T-helper 1 cell treated with Interleukin-12 subunit alpha and Interleukin-12 subunit beta and Interleukin-4 antibody, amounts not matched to agents 30 μg/mL and 1 μg/mL, for 36 hours (primary cell): ENCODE measurements around the gene MRPS27.

Experiments
- H3K27ac Mint-ChIP-seq: one replicate; pipeline ENCODE4 v1.8.0; 2021; ENCODE audit warnings: mild to moderate bottlenecking, mixed read lengths
- H3K27me3 Mint-ChIP-seq: one replicate; pipeline ENCODE4 v1.8.0; 2021; ENCODE audit warnings: low read depth, mixed read lengths
- H3K36me3 Mint-ChIP-seq: one replicate; pipeline ENCODE4 v1.8.0; 2021; ENCODE audit warnings: low read depth, mixed read lengths
- H3K4me1 Mint-ChIP-seq: one replicate; pipeline ENCODE4 v1.8.0; 2021; ENCODE audit warnings: low read depth, mixed read lengths
- H3K4me3 Mint-ChIP-seq: one replicate; pipeline ENCODE4 v1.8.0; 2021; ENCODE audit warnings: mild to moderate bottlenecking, moderate library complexity, mixed read lengths
- H3K9me3 Mint-ChIP-seq: one replicate; pipeline ENCODE4 v1.8.0; 2021; ENCODE audit warnings: mixed read lengths

The MRPS27 gene

DNA sequence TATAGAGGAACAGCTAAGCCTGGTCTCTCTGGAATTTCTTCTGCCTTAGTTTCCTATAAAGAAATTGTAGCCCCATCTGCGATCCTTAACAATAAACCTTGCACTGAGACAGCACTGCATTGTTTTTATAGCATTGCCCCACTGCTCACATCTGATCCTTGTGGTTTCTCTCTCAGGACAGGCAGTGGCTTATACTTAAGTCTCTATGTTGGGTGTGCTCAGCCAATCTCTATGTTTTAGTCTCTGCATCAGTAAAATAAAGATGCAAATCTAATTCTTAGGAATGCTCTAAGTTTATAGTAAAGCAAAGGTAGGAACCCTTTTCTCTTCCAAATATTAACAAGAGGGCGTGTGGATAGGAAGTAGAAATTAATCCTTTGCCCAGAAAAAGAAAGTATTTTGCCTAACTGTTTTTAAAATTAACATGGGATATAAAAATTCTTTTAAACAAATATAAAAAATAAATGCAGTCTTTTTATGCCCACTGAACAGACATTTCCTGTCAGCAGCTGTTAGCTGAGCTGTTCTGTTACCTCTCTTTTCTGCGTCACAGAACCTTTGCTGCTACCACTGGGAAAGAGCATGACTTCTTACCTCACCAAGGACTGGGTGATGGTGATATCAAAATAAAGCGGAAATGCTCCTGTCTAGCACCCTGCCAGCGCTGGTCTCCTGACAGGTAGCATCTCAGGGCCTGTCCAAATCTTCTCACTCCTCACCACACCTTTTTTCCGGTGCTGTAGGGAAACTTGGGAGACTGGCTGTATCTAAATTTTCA lies 29.5 kb downstream of the MRPS27 start:
- H3K36me3 Mint-ChIP-seq, result peaks cover 16% of the 10 kb centered on the region
- H3K4me3 Mint-ChIP-seq, result no peak overlapping the region
- no peaks in the 10 kb centered on the region for H3K4me1 Mint-ChIP-seq
- H3K27me3 Mint-ChIP-seq, result no peaks in the 10 kb centered on the region
- H3K9me3 Mint-ChIP-seq, result no peaks in the 10 kb centered on the region
- no peak overlapping the region for H3K27ac Mint-ChIP-seq

DNA sequence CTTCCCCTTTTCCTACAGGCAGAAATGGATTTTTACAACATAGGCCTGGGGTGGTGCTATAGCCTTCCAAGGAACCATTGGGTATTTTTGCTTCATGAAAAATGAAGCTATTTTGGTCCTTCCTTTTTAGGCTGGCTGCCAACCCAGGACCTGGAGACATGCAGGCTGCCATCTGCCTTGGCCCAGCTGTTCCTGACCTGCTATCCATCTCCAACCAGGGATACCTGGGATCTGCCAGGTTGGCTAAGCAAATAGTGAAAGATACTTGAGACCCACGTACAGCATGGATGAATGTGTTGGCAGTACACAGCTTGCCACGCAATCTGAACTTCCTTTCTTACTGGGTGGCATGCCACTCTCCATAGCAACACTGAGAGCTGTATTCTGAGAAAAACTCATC lies 31.1 kb downstream of the MRPS27 start:
- Mint-ChIP-seq H3K36me3 (peaks cover 11% of the 10 kb centered on the region), H3K4me1 (no peaks in the 10 kb centered on the region), H3K9me3 (no peaks in the 10 kb centered on the region), H3K4me3 (no peak overlapping the region), H3K27ac (no peak overlapping the region), H3K27me3 (no peaks in the 10 kb centered on the region)

DNA sequence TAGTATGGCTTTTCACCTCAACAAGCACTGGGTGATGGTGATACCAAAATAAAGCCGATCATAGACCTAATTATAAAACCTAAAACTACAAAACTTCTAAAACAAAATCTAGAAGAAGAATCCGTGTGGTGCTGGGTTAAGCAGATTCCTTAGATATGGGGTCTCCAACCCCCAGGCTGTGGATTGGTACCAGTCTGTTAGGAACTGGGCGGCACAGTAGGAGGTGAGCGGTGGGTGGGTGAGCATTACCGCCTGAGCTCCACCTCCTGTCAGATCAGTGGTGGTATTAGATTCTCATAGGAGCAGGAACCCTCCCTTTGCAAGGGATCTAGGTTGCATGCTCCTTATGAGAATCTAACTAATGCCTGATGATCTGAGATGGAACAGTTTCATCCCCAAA lies 33.2 kb downstream of the MRPS27 start:
- H3K27ac Mint-ChIP-seq, result no peak overlapping the region
- no peaks in the 10 kb centered on the region for H3K27me3 Mint-ChIP-seq
- peaks cover 3% of the 10 kb centered on the region for H3K4me1 Mint-ChIP-seq
- no peaks in the 10 kb centered on the region for H3K9me3 Mint-ChIP-seq
- peaks cover 11% of the 10 kb centered on the region for H3K36me3 Mint-ChIP-seq
- no peak overlapping the region for H3K4me3 Mint-ChIP-seq

DNA sequence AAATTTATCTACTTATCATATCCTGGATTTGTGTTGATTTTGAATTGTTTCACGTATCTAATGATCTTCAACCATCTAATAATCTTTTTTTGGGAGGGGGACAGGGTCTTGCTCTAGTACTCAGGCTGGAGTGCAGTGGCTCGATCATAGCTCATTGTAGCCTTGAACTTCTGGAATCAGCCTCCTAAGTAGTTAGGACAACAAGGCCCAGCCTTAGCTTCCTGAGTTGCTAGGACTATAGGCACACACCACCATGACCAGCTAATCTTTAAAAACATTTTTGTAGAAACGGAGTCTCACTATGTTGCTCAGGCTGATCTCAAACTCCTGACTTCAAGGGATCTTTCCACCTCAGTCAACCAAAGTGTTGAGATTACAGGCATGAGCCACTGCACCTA lies 34.6 kb downstream of the MRPS27 start:
- Mint-ChIP-seq H3K36me3 (peaks cover 15% of the 10 kb centered on the region), H3K4me1 (peaks cover 3% of the 10 kb centered on the region), H3K4me3 (no peak overlapping the region), H3K9me3 (no peaks in the 10 kb centered on the region), H3K27ac (no peak overlapping the region), H3K27me3 (no peaks in the 10 kb centered on the region)

DNA sequence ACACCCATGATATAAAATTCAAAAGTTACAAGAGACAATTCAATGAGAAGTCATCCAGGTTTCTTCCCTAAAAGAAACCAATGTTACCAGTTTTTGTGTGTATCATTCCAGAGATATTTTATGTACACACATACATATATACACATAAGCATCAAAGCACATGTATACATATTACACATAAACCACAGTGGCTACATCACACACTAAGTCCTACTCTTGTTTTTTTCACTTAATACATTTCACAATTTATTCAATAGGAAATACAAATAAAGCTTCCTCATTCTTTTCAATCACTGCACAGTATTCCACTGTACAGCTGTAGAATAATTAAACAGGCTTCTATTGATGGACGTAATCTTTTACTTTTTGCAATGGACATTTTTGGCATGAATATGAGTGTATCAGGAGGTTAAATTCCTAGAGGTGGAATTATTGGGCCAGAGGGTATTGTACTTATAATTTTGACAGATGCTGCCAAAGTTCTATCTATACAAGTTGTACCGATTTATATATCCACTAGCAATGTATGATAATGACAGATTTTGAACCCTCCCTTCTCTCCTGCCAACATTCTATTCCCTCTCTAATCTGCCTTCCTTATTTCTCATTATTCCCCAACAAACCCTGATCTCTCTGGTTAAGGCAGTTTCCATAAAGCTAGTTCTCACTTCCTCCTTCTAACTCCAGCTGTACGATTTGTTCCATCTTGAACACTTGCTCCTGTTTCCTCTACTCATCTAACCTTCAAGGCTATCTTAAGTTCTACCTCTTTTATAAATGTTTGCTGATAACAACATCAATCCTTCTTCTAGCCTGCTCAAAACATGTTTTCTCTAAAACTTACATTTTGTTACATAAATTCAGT lies 35.2 kb downstream of the MRPS27 start:
- no peak overlapping the region for H3K4me3 Mint-ChIP-seq

DNA sequence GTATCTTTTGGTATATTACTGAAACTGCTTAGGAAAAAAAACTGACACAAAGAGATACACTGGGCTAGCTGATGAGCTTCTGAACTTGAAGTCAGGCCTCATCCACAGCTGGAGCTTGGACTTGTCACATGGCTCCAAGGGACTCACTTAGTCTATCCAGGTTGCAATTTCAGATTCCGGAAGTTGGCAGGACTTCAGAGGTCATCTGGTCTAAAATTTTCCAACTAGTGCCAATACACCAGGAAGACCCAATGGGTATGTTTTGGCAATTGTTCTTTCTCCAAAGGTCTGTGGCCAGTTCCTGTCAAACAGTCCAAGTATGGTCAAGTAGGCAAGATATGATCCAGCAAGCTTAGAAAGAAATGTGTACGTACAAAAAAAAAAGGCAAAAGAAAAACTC lies 36.7 kb downstream of the MRPS27 start:
- no peak overlapping the region for H3K27ac Mint-ChIP-seq
- peaks cover 3% of the 10 kb centered on the region for H3K4me1 Mint-ChIP-seq
- H3K4me3 Mint-ChIP-seq, result no peak overlapping the region
- H3K27me3 Mint-ChIP-seq, result no peaks in the 10 kb centered on the region
- H3K9me3 Mint-ChIP-seq, result no peaks in the 10 kb centered on the region
- peaks cover 16% of the 10 kb centered on the region for H3K36me3 Mint-ChIP-seq

More for the DNA sequence above, 35.2 kb downstream of the MRPS27 start:
- Mint-ChIP-seq H3K27me3 (no peaks in the 10 kb centered on the region), H3K36me3 (peaks cover 15% of the 10 kb centered on the region), H3K4me1 (peaks cover 3% of the 10 kb centered on the region), H3K27ac (no peak overlapping the region), H3K9me3 (no peaks in the 10 kb centered on the region)

DNA sequence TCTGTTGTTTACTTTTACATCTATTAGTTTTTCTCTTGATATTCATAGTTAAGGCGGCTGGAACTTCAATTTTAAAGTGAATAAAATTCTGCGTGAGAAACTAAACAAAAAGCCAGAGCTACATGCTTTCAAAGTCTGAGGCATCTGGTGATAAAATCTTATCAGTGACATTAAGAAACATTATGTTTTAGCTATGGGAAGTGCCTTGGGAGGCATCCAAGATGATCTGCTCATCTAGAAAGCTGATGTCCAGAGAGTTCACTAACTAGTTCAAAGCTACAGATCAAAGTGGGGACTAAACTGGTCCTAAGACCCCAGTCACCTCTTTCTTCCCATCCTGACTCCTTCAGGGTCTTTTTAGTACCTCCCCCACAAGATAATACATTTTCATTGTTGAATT lies 37.2 kb downstream of the MRPS27 start:
- H3K9me3 Mint-ChIP-seq, result no peaks in the 10 kb centered on the region
- no peak overlapping the region for H3K27ac Mint-ChIP-seq
- H3K4me3 Mint-ChIP-seq, result no peak overlapping the region
- H3K36me3 Mint-ChIP-seq, result peaks cover 15% of the 10 kb centered on the region
- H3K4me1 Mint-ChIP-seq, result peaks cover 3% of the 10 kb centered on the region
- no peaks in the 10 kb centered on the region for H3K27me3 Mint-ChIP-seq

DNA sequence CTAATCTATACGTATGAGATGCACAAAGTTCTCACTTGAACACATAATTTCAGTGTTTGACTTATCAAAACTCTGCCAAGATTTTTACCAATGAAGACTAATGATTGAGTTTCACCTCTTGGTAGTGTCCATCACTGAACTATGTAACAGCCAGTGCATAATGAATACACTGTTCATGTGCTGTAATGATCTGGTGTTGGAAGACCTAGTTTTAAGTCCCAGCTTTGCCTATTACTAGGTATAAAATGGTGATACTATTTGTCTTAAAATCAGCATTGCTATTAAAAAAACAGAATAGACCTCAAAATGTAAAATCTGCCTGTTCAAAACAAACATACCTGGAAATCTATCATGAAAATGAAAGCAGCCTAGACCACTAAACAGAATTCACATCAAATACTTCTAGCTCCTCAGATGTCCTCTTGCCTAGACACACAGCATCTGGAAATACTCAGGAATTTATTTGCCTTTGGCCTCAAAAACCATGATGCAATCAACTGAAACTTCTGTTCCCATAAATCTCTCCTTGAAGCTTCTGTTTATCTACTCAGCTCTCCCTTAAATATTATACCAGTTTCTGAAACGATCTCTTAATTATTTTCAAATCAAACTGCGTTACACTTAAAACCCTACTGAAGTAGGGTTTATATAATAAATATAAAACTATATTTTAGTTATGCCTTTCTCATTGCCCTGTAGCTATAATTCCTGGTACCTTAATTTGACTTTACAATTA lies 38.1 kb downstream of the MRPS27 start:
- no peaks in the 10 kb centered on the region for H3K9me3 Mint-ChIP-seq
- no peak overlapping the region for H3K4me3 Mint-ChIP-seq
- peaks cover 3% of the 10 kb centered on the region for H3K4me1 Mint-ChIP-seq
- H3K36me3 Mint-ChIP-seq, result peaks cover 11% of the 10 kb centered on the region
- no peaks in the 10 kb centered on the region for H3K27me3 Mint-ChIP-seq
- H3K27ac Mint-ChIP-seq, result no peak overlapping the region

DNA sequence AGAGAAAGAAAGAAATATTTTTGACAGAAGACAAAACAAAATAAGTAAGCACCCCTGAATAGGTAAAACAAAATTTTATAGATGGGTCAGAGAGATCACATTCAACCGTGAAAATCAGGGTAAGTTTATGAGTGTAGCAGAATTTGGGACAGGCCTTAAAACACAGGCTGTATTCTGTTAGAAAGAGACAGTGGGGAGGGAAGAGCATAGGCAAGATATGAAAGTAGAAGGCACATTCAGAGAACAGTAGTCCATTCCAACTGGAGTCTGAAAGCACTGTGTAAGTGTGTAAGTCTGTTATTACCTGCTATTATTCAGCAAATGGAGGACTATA lies 38.6 kb downstream of the MRPS27 start:
- no peak overlapping the region for H3K27ac Mint-ChIP-seq
- no peak overlapping the region for H3K4me3 Mint-ChIP-seq
- peaks cover 3% of the 10 kb centered on the region for H3K4me1 Mint-ChIP-seq
- H3K36me3 Mint-ChIP-seq, result peaks cover 12% of the 10 kb centered on the region
- H3K27me3 Mint-ChIP-seq, result no peaks in the 10 kb centered on the region
- H3K9me3 Mint-ChIP-seq, result no peaks in the 10 kb centered on the region

DNA sequence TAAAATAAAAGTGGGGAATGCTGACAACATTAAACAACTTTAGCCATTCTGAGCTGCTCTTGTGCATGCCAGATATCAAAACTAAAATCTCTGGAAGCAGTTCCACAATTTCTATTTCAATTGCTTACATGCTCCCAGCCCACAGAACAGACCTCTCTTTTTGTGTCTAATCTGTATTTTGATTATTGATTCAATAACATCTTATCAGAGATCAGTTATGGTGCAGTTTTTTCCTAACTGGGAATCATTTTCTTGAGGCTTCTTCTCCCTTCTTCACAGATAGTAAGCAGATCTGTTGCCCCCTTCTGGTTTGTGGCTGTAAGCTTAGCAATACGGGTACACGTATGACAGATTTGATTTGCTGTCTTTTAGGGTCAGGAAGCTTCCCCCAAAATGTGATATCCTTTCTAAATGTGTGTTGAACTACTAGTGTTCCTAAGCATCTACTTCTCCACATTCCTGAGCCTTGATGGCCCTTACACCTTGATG lies 39.4 kb downstream of the MRPS27 start:
- H3K27me3 Mint-ChIP-seq, result no peaks in the 10 kb centered on the region
- H3K4me1 Mint-ChIP-seq, result peaks cover 3% of the 10 kb centered on the region
- no peak overlapping the region for H3K27ac Mint-ChIP-seq
- peaks cover 16% of the 10 kb centered on the region for H3K36me3 Mint-ChIP-seq
- no peaks in the 10 kb centered on the region for H3K9me3 Mint-ChIP-seq
- no peak overlapping the region for H3K4me3 Mint-ChIP-seq

DNA sequence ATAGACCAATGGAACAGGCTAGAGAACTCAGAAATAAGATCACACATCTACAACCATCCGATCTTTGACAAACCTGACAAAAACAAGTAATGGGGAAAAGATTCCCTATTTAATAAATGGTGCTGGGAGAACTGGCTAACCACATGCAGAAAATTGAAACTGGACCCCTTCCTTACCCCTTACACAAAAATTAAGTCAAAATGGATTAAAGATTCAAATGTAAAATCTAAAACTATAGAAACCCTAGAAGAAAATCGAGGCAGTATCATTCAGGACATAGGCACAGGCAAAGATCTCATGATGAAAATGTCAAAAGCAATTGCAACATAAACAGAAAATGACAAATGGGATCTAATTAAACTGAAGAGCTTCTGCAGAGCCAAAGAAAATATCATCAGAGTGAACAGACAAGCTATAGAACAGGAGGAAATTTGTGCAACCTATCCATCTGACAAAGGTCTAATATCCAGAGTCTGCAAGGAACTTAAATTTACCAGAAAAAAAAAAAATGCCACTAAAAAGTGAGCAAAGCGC lies 43.8 kb downstream of the MRPS27 start:
- Mint-ChIP-seq H3K4me3 (no peak overlapping the region), H3K27me3 (no peaks in the 10 kb centered on the region), H3K4me1 (no peaks in the 10 kb centered on the region), H3K27ac (no peak overlapping the region), H3K36me3 (peaks cover 11% of the 10 kb centered on the region), H3K9me3 (no peaks in the 10 kb centered on the region)

DNA sequence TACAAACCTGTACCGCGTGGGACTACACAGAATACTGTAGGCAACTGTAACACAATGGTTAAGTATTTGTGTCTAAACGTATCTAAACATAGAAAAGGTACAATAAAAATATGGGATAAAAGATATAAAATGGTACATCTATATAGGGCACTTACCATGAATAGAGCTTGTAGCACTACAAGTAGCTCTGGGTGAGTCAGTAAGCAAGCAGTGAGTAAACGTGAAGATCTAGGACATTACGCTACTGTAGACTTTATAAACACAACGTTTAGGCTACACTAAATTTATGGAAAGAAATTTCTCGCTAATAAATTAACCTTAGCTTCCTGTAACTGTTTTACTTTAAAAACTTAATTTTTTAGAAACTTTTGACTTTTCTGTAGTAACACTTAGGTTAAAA lies 46.5 kb downstream of the MRPS27 start:
- Mint-ChIP-seq H3K36me3 (peaks cover 6% of the 10 kb centered on the region), H3K4me3 (no peak overlapping the region), H3K27me3 (no peaks in the 10 kb centered on the region), H3K4me1 (peaks cover 2% of the 10 kb centered on the region), H3K9me3 (no peaks in the 10 kb centered on the region), H3K27ac (no peak overlapping the region)

DNA sequence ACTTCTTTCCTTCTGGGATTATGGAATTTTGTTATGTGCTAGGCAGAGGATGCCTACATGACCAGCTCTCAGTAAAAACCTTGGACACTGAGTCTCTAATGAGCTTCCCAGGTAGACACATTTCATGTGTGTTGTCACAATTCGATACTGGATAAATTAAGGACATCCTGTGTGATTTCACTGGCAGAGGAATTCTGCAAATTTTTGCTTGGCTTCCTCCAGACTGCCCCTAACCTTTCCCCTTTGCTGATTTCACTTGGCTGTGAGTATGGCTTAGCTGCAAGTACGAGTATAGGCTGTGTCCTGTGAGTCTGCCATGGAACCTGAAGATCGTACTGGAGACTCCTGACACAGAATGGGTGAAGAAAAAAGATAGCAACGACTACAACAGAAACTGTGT lies 47.6 kb downstream of the MRPS27 start:
- Mint-ChIP-seq H3K27me3 (no peaks in the 10 kb centered on the region), H3K27ac (no peak overlapping the region)

DNA sequence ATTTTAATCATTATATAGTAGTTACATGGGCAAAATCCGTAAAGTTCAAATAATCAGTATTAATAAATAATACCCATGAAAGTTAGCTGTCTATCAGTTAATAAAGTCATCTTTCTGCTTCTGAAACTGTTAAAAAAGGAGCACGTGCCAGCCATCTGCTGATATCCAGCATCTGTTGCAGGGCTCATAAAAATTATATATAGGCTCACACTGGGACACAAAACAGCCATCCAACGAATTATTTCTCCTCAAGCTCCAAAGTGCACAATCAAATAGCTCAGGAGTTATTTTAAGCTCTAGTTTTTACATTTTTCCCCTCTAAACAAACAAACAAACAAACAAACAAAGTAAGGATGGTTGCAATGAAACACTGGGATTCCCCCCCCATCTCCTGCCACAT lies 48.3 kb downstream of the MRPS27 start:
- Mint-ChIP-seq H3K4me1 (peaks cover 2% of the 10 kb centered on the region), H3K4me3 (no peak overlapping the region), H3K9me3 (no peaks in the 10 kb centered on the region), H3K27me3 (no peaks in the 10 kb centered on the region), H3K27ac (no peak overlapping the region), H3K36me3 (peaks cover 5% of the 10 kb centered on the region)

More for the DNA sequence above, 47.6 kb downstream of the MRPS27 start:
- peaks cover 5% of the 10 kb centered on the region for H3K36me3 Mint-ChIP-seq
- peaks cover 2% of the 10 kb centered on the region for H3K4me1 Mint-ChIP-seq
- no peaks in the 10 kb centered on the region for H3K9me3 Mint-ChIP-seq
- no peak overlapping the region for H3K4me3 Mint-ChIP-seq
